Smooth muscle cell (in vitro differentiated cells): ENCODE measurements around the gene SNN. TPM values are rescaled to one million over a fixed set of nuclear protein-coding genes. Genes with fewer than 3 reads are reported as not detected.

Source experiments
- polyA plus RNA-seq: library from polyadenylated mRNA; unstranded; fragments of >200 nt; fragmentation: Nextera tagmentation; extraction: Ambion mirVana; gene quantifications from 2 replicates; pipeline ENCODE4 v1.2.1, GENCODE V29; 2016
- total RNA-seq: library from RNA; depleted of rRNA; stranded (reverse); fragments of >200 nt; gene quantifications from 2 replicates; pipeline ENCODE4 v1.2.3, GENCODE V29; 2014

Gene SNN
- total and polyA plus RNA-seq, 2 experiments from 2014 or later = 6.4 to 10.9 TPM

Other genes with a start within 250 kb of the SNN start
- 40.4 and 77.9 TPM in 2 replicates for gene LITAF, start 81.5 kb upstream of the SNN start, total RNA-seq
- 72.6 and 98.0 TPM in 2 replicates for gene LITAF, start 81.5 kb upstream of the SNN start, polyA plus RNA-seq
- 30.8 and 31.1 TPM in 2 replicates for gene TXNDC11, start 74.4 kb downstream of the SNN start, total RNA-seq
- gene TXNDC11, start 74.4 kb downstream of the SNN start, polyA plus RNA-seq = 27.3 and 27.9 TPM in 2 replicates
- 38.6 and 43.4 TPM in 2 replicates for gene ZC3H7A, start 128.8 kb downstream of the SNN start, total RNA-seq
- 31.3 and 37.3 TPM in 2 replicates for gene ZC3H7A, start 128.8 kb downstream of the SNN start, polyA plus RNA-seq
- gene RSL1D1, start 183.1 kb downstream of the SNN start, total RNA-seq = 157 and 165 TPM in 2 replicates
- gene RSL1D1, start 183.1 kb downstream of the SNN start, polyA plus RNA-seq = 104 and 138 TPM in 2 replicates
- 65.3 and 85.4 TPM in 2 replicates for gene GSPT1, start 247.5 kb downstream of the SNN start, total RNA-seq
- 79.1 and 84.1 TPM in 2 replicates for gene GSPT1, start 247.5 kb downstream of the SNN start, polyA plus RNA-seq